HepG2 (cell line): ENCODE data around the gene STC2. TPM values are rescaled to one million over a fixed set of nuclear protein-coding genes. Genes with fewer than 3 reads are reported as not detected.

Experiments used
- ATAC-seq: fragments of 200-7000 bp; cut with Tn5 transposase; 3 replicates; pipeline ENCODE4 v1.9.1; 2020; ENCODE audit warnings: mild to moderate bottlenecking, moderate library complexity
- BruUV-seq: library from RNA; stranded (reverse); fragments of 400-500 nt; replicated peaks from 2 replicates; lab custom pipeline; 2021; lab: Mats Ljungman, UMichigan
- CTCF ChIA-PET: fragments of 300-600 bp; formaldehyde crosslinking; extraction: SDS; loops from one replicate; lab custom pipeline; 2021; ENCODE audit warnings: low total read pairs, inconsistent platforms, low intra/inter-chr PET ratio; lab: Yijun Ruan, JAX
- POLR2A ChIA-PET: fragments of 350-600 bp; sonication (Branson Sonifier 250); formaldehyde crosslinking; loops from one replicate; lab custom pipeline; 2020; ENCODE audit warnings: antibody characterized with exemption, inconsistent platforms; lab: Yijun Ruan, JAX
- DNase-seq: peaks from one replicate; pipeline ENCODE4 v3.0.0-alpha.2; 2015; ENCODE audit warnings: low spot score
- FAIRE-seq: peaks from 3 replicates; lab custom pipeline; 2011; peaks lifted over from hg19 to GRCh38; lab: Jason Lieb, UNC
- H2AFZ ChIP-seq: one replicate; pipeline ENCODE4 v1.6.1; 2011; ENCODE audit warnings: low read length, inconsistent platforms
- H3K27ac ChIP-seq: fragments of 300-600 bp; 3 replicates; pipeline ENCODE4 v1.8.0; 2011; ENCODE audit warnings: mixed run types, mild to moderate bottlenecking, mixed read lengths, low read length, inconsistent platforms; ENCODE audit not compliant: insufficient read depth; ENCODE audit errors: extremely low read length
- H3K27me3 ChIP-seq, 2 experiments: fragments of 200-600 bp in 1 of 2; 2 replicates in 1 of 2; 3 replicates in 1 of 2; pipeline versions ENCODE4 v1.6.0 to v1.8.0; 2011; ENCODE audit warnings: low read length in 2 of 2, mild to moderate bottlenecking in 2 of 2, moderate library complexity in 2 of 2, inconsistent platforms in 1 of 2; ENCODE audit not compliant: insufficient read depth in 2 of 2, control insufficient read depth in 1 of 2
- H3K36me3 ChIP-seq, 2 experiments: fragments of 200-600 bp in 1 of 2; replicated peaks in 1 of 2; 2 replicates in 1 of 2; 3 replicates in 1 of 2; pipeline versions ENCODE4 v1.5.1 to v1.8.0; 2011; ENCODE audit warnings: low read length in 2 of 2, inconsistent platforms in 1 of 2; ENCODE audit not compliant: insufficient read depth in 2 of 2, control insufficient read depth in 1 of 2
- H3K4me1 ChIP-seq: 2 replicates; pipeline ENCODE4 v1.5.1; 2012; ENCODE audit warnings: low read length, inconsistent platforms; ENCODE audit not compliant: insufficient read depth
- H3K4me2 ChIP-seq: 2 replicates; pipeline ENCODE4 v1.6.0; 2011; ENCODE audit warnings: low read depth, low read length, inconsistent platforms
- H3K4me3 ChIP-seq, 3 experiments: fragments of 200-600 bp in 1 of 3; sonication (generic), shearing (Covaris generic) in 1 of 3; replicated peaks in 1 of 3; 2 replicates each; pipeline ENCODE4 v1.5.1; 2011 to 2016; ENCODE audit warnings: low read length in 3 of 3, inconsistent platforms in 2 of 3, low read depth in 2 of 3, mild to moderate bottlenecking in 2 of 3, control low read depth in 1 of 3, mixed read lengths in 1 of 3; ENCODE audit not compliant: insufficient read depth in 1 of 3
- H3K79me2 ChIP-seq: one replicate; pipeline ENCODE4 v1.6.1; 2011; ENCODE audit warnings: low read length, inconsistent platforms; ENCODE audit not compliant: insufficient read depth
- H3K9ac ChIP-seq: 2 replicates; pipeline ENCODE4 v1.6.0; 2011; ENCODE audit warnings: mild to moderate bottlenecking, low read depth, low read length, inconsistent platforms; ENCODE audit not compliant: insufficient read depth
- H3K9me3 ChIP-seq: 2 replicates; pipeline ENCODE4 v1.5.1; 2012; ENCODE audit warnings: mild to moderate bottlenecking, low read length
- H4K20me1 ChIP-seq: 2 replicates; pipeline ENCODE4 v1.6.0; 2011; ENCODE audit warnings: inconsistent platforms, mild to moderate bottlenecking, low read length, moderate library complexity; ENCODE audit not compliant: insufficient read depth
- AGO1 ChIP-seq: fragments of 200-400 bp; formaldehyde crosslinking; IDR thresholded peaks from 2 replicates; pipeline ENCODE4 v1.6.1; 2017; ENCODE audit warnings: mild to moderate bottlenecking, low read depth, low read length, moderate library complexity; ENCODE audit not compliant: poor library complexity, severe bottlenecking
- AGO2 ChIP-seq: fragments of 200-400 bp; formaldehyde crosslinking; optimal IDR thresholded peaks from 2 replicates; pipeline ENCODE3; 2017; ENCODE audit warnings: mild to moderate bottlenecking, low read depth, low read length, moderate library complexity
- MAFF ChIP-seq: IDR thresholded peaks from 2 replicates; pipeline ENCODE4 v1.6.1; 2011; ENCODE audit warnings: low read depth, low read length, improper control_type of control experiment
- MAFK ChIP-seq, 2 experiments: IDR thresholded peaks in 1 of 2; conservative IDR thresholded peaks in 1 of 2; 2 replicates each; pipeline ENCODE4 v1.6.1; 2011; ENCODE audit warnings: improper control_type of control experiment in 2 of 2, low read length in 2 of 2
- NFIC ChIP-seq: IDR thresholded peaks from 2 replicates; pipeline ENCODE4 v1.6.1; 2012; ENCODE audit warnings: mild to moderate bottlenecking, low read length, inconsistent platforms
- PAF1 ChIP-seq: IDR thresholded peaks from 2 replicates; pipeline ENCODE4 v1.6.1; 2016; ENCODE audit warnings: missing genetic modification reagents, missing compliant biosample characterization
- POLR2A ChIP-seq, 2 experiments: IDR thresholded peaks; 2 replicates each; pipeline ENCODE4 v1.6.1; 2011; ENCODE audit warnings: low read depth in 2 of 2, low read length in 2 of 2, mild to moderate bottlenecking in 1 of 2, moderate library complexity in 1 of 2; ENCODE audit not compliant: insufficient read depth in 1 of 2
- POLR2AphosphoS2 ChIP-seq: IDR thresholded peaks from 2 replicates; pipeline ENCODE4 v1.6.1; 2011; ENCODE audit warnings: low read depth, low read length, improper control_type of control experiment
- POLR2AphosphoS5 ChIP-seq: IDR thresholded peaks from 2 replicates; pipeline ENCODE4 v1.6.1; 2012; ENCODE audit warnings: low read depth, low read length
- POLR2G ChIP-seq: fragments of 200-400 bp; formaldehyde crosslinking; IDR thresholded peaks from 2 replicates; pipeline ENCODE4 v1.6.1; 2018; ENCODE audit warnings: mild to moderate bottlenecking, low read depth, low read length, moderate library complexity
- RBFOX2 ChIP-seq: fragments of 200-400 bp; formaldehyde crosslinking; IDR thresholded peaks from 2 replicates; pipeline ENCODE4 v1.6.1; 2017; ENCODE audit warnings: low read depth, mild to moderate bottlenecking, low read length
- RBM22 ChIP-seq: fragments of 200-400 bp; formaldehyde crosslinking; optimal IDR thresholded peaks from 2 replicates; pipeline ENCODE3; 2017; ENCODE audit warnings: mild to moderate bottlenecking, low read length, moderate library complexity
- SRSF1 ChIP-seq: fragments of 200-400 bp; formaldehyde crosslinking; optimal IDR thresholded peaks from 2 replicates; pipeline ENCODE3; 2017; ENCODE audit warnings: mild to moderate bottlenecking, low read depth, low read length, moderate library complexity
- STAT5B ChIP-seq: sonication (generic); formaldehyde crosslinking; IDR thresholded peaks from 2 replicates; pipeline ENCODE4 v1.4.0; 2020; ENCODE audit warnings: missing genetic modification reagents
- ZC3H13 ChIP-seq: sonication (generic); formaldehyde crosslinking; IDR thresholded peaks from 2 replicates; pipeline ENCODE4 v1.8.1; 2023; ENCODE audit warnings: mild to moderate bottlenecking, missing genetic modification reagents, moderate library complexity
- ZNF788 ChIP-seq: sonication (generic); formaldehyde crosslinking; IDR thresholded peaks from 2 replicates; pipeline ENCODE4 v1.5.0; 2020; ENCODE audit warnings: mild to moderate bottlenecking, missing genetic modification reagents, borderline replicate concordance
- ZNF83 ChIP-seq: sonication (generic); formaldehyde crosslinking; IDR thresholded peaks from 2 replicates; pipeline ENCODE4 v1.4.0; 2020; ENCODE audit warnings: missing genetic modification reagents, mild to moderate bottlenecking, borderline replicate concordance
- WGBS: methylation state at CpG from one replicate; pipeline ENCODE4 v1.1.6; 2017; ENCODE audit warnings: low lambda C conversion rate; 5-methylcytosine and 5-hydroxymethylcytosine counted together
- in situ Hi-C: cut with HindIII; loops from 2 replicates; pipeline ENCODE4 v1.10.0; 2017; ENCODE audit warnings: low pct_unique_long_range_greater_than_20kb; ENCODE audit not compliant: extremely low pct_ligation_motif_present
- intact Hi-C: fragments of 100-400 bp; cut with micrococcal nuclease; formaldehyde crosslinking; loops from one replicate; pipeline ENCODE4 v1.10.0; 2022; ENCODE audit not compliant: unreplicated experiment
- polyA plus RNA-seq, 8 experiments: library from polyadenylated mRNA; depleted of rRNA in 3 of 8; stranded (reverse) in 7 of 8; unstranded in 1 of 8; fragments of >200 nt; fragmentation: Illumina TruSeq in 4 of 8; extraction: Trizol in 4 of 8; gene quantifications; 2 replicates each; pipeline versions ENCODE4 v1.2.1 to v1.2.3, GENCODE V29; 2011 to 2016; ENCODE audit warnings: low read depth in 4 of 8, missing spikeins in 1 of 8, mixed read lengths in 1 of 8; ENCODE audit not compliant: insufficient read depth in 1 of 8
- total RNA-seq, 5 experiments: library from RNA; depleted of rRNA; stranded (reverse); fragments of >200 nt; fragmentation: Illumina TruSeq; extraction: Trizol; gene quantifications; 2 replicates each; pipeline ENCODE4 v1.2.3, GENCODE V29; 2016; ENCODE audit warnings: low read depth in 1 of 5
- TF ChIP-seq, protein P1 (sequence below): sonication (generic); formaldehyde crosslinking; IDR thresholded peaks from 2 replicates; pipeline ENCODE4 v1.4.0; 2020; ENCODE audit warnings: low read depth, mild to moderate bottlenecking, missing genetic modification reagents

STC2 gene
- total and polyA plus RNA-seq, 2 of the 13 experiments (the other 11 are each of a cell fraction or from before 2014, with no cell fraction given), result 27.1 to 69.2 TPM

GRCh38 chr5:173315495-173316338 is 12.5 kb downstream of the STC2 start:
- peak overlapping the region; percentile 28 for H3K27ac ChIP-seq
- no peaks in the 10 kb centered on the region for H3K79me2 ChIP-seq
- TF ChIP-seq POLR2AphosphoS5 (peak; percentile 64), PAF1 (peak; percentile 94), STAT5B (CRISPR knock-in tag) (no peak), RBM22 (peak; percentile 96), MAFF (peak; percentile 92), NFIC (0 out of 2 replicates have a peak, but pooled peaks have one; percentile 29), AGO1 (peak; percentile 53), RBFOX2 (peak; percentile 70; the same call in 1 of the 2 replicates), AGO2 (peak; percentile 39), POLR2G (peak; percentile 78), ZNF788 (no peak), SRSF1 (peak; percentile 33), POLR2AphosphoS2 (0 out of 2 replicates have a peak, but pooled peaks have one; percentile 63), ZNF83 (CRISPR knock-in tag) (no peak), POLR2A (IDR thresholded peaks at IDR 0.05; ENCODE audit: insufficient read depth in 1 of 2, low read depth in 2 of 2, low read length in 2 of 2) (peak in 1 of 2 experiments; percentile 73; a peak in 2 of 4 replicates), ZC3H13 (CRISPR knock-in tag) (peak; percentile 26; the same call in 1 of the 2 replicates), MAFK (conservative IDR thresholded peaks at IDR 0.05 in 1 of 2, IDR thresholded peaks at IDR 0.05 in 1 of 2; ENCODE audit: low read length in 2 of 2) (peak; percentile 90 to 94)
- TF ChIP-seq, protein P1, sequence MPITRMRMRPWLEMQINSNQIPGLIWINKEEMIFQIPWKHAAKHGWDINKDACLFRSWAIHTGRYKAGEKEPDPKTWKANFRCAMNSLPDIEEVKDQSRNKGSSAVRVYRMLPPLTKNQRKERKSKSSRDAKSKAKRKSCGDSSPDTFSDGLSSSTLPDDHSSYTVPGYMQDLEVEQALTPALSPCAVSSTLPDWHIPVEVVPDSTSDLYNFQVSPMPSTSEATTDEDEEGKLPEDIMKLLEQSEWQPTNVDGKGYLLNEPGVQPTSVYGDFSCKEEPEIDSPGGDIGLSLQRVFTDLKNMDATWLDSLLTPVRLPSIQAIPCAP (CRISPR knock-in tag), result no peak
- FAIRE-seq, result no peak
- H3K4me1 ChIP-seq, result peaks cover 36% of the 10 kb centered on the region
- H3K27me3 ChIP-seq, result no peaks in the 10 kb centered on the region
- peaks cover 10% of the 10 kb centered on the region for H4K20me1 ChIP-seq
- no peak for ATAC-seq
- in situ Hi-C loops (no loop called here), intact Hi-C loops (loop anchor here (2.0 kb wide), 1 partner anchor 17 kb away; no protein-coding TSS in a partner anchor)
- POLR2A ChIA-PET, result interaction anchor here (0.8 to 6.6 kb wide), 7 partner anchors 12 to 21 kb away, joined by 3 to 86 read pairs (median 3); partner anchors contain the start of gene STC2
- no peaks in the 10 kb centered on the region for H3K9me3 ChIP-seq
- peaks cover 29 to 46% of the 10 kb centered on the region in 2 experiments for H3K36me3 ChIP-seq
- WGBS, result 94% methylated on average over 7 of the region's 21 CpGs
- no peak overlapping the region for H2AFZ ChIP-seq
- H3K9ac ChIP-seq, result no peak overlapping the region
- H3K4me3 ChIP-seq, result no peak overlapping the region
- no peak for DNase-seq
- BruUV-seq, result no TSS peak
- CTCF ChIA-PET, result no interaction called here
- no peak overlapping the region for H3K4me2 ChIP-seq
